Ovary (tissue), 9 donors: Measurements from ENCODE around the gene LANCL1. TPM values are rescaled to one million over a fixed set of nuclear protein-coding genes. Genes with fewer than 3 reads are reported as not detected.

ENCODE experiments used
- DNase-seq, 5 donors: peaks; one replicate each; pipeline ENCODE4 v3.0.0-alpha.2; 2019 to 2020
- H3K27ac ChIP-seq, 2 donors: fragments of 200-600 bp; one replicate each; pipeline versions ENCODE4 v1.5.1 to v1.8.0; 2019 to 2022
- H3K27me3 ChIP-seq: fragments of 200-600 bp; one replicate; pipeline ENCODE4 v1.8.0; 2022
- H3K36me3 ChIP-seq: fragments of 200-600 bp; sonication (generic); one replicate; pipeline ENCODE4 v1.5.1; 2019
- H3K4me1 ChIP-seq: one replicate; pipeline ENCODE4 v1.8.1; 2013; ENCODE audit warnings: mild to moderate bottlenecking, moderate library complexity; ENCODE audit not compliant: insufficient read depth
- H3K4me3 ChIP-seq: fragments of 200-600 bp; sonication (generic); one replicate; pipeline ENCODE4 v1.5.1; 2017
- H3K9me3 ChIP-seq, 2 donors: fragments of 200-600 bp in 1 of 2; sonication (generic) in 1 of 2; one replicate each; pipeline versions ENCODE4 v1.5.1 to v1.8.1; 2013 to 2019; ENCODE audit warnings: mild to moderate bottlenecking in 1 of 2, moderate library complexity in 1 of 2
- CTCF ChIP-seq, 3 donors: fragments of 450-650 bp in 2 of 3; fragments of 200-600 bp in 1 of 3; IDR thresholded peaks; one replicate each; pipeline versions ENCODE4 v1.5.1 to v1.8.0; 2016 to 2022; ENCODE audit warnings: antibody characterized with exemption in 3 of 3, mild to moderate bottlenecking in 1 of 3
- EP300 ChIP-seq: sonication (generic); formaldehyde crosslinking; IDR thresholded peaks from one replicate; pipeline ENCODE4 v1.6.1; 2017; ENCODE audit warnings: antibody characterized with exemption
- POLR2A ChIP-seq: fragments of 450-650 bp; IDR thresholded peaks from one replicate; pipeline ENCODE4 v1.6.1; 2017; ENCODE audit warnings: antibody characterized with exemption, mild to moderate bottlenecking, moderate library complexity
- WGBS, 3 donors: extraction: QIAGEN DNeasy Blood & Tissue Kit in 1 of 3; methylation state at CpG; one replicate each; pipeline versions ENCODE4 v1.1.5 to v1.1.7; 2013 to 2017; 5-methylcytosine and 5-hydroxymethylcytosine counted together
- intact Hi-C, 4 donors: fragments of 100-400 bp; cut with DNase I; formaldehyde crosslinking; loops; one replicate each; pipeline versions ENCODE4 v1.11.0 to v1.15.1; 2022 to 2023
- polyA plus RNA-seq, 2 donors: library from polyadenylated mRNA; stranded (reverse); fragments of 200-250 nt in 1 of 2; fragments of 350-450 nt in 1 of 2; fragmentation: Illumina TruSeq in 1 of 2; extraction: RNeasy Lipid Tissue Mini Kit (QIAGEN cat#74804) in 1 of 2; gene quantifications; one replicate each; pipeline ENCODE4 v1.2.3, GENCODE V29; 2013 to 2014
- total RNA-seq, 7 donors: library from RNA; depleted of rRNA in 2 of 7; stranded (reverse); fragments of >200 nt in 2 of 7; fragmentation: NEBNext Ultra II Directional in 3 of 7; extraction: Animal tissue kit (Norgen Biotek cat#: 25700) in 3 of 7; gene quantifications; one replicate each; pipeline versions ENCODE4 v1.1.0 to v1.2.4, GENCODE V29; 2016 to 2023
- donor health status: DM: no; HTN: no; CAD: no; lungs with moderate emphysema.
- donor health status: DM: no; HTN: no; CAD: no.
- donor health status: Bipolar disorder and iron deficiency.
- donor health status: DM: yes; HTN: yes; CAD: no.
- donor health status: DM: no; HTN: no; CAD: no.
- donor health status: DM: yes; HTN: yes; CAD: no.

The LANCL1 gene
- total and polyA plus RNA-seq, 9 donors = 21.6 to 44.7 (median 39.7) TPM

GRCh38 chr2:210460322-210461227 lies 16.0 kb downstream of the LANCL1 start:
- Histone ChIP-seq H3K27me3 (no peaks in the 10 kb centered on the region), H3K36me3 (no peaks in the 10 kb centered on the region), H3K4me3 (no peak overlapping the region), H3K27ac (no peak overlapping the region), H3K9me3 (no peaks in the 10 kb centered on the region), H3K4me1 (peaks cover 3% of the 10 kb centered on the region)
- WGBS, 3 donors = 85 to 91% (median 86%) methylated on average over 3 of the region's 3 CpGs
- intact Hi-C loops = no loop called here
- no peak for TF ChIP-seq POLR2A
- TF ChIP-seq EP300 = no peak
- no peak for TF ChIP-seq CTCF (IDR thresholded peaks at IDR 0.05)
- no peak for DNase-seq

- Histone ChIP-seq H3K27me3 (no peaks in the 10 kb centered on the region), H3K36me3 (no peaks in the 10 kb centered on the region), H3K27ac (no peak overlapping the region), H3K4me1 (peaks cover 3% of the 10 kb centered on the region), H3K4me3 (no peak overlapping the region), H3K9me3 (no peaks in the 10 kb centered on the region)
- no peak for TF ChIP-seq CTCF (IDR thresholded peaks at IDR 0.05)
- no peak for TF ChIP-seq POLR2A
- no peak for TF ChIP-seq EP300
- DNase-seq = no peak
- intact Hi-C loops = no loop called here
- WGBS, 3 donors = 83 to 94% (median 93%) methylated on average over 5 of the region's 5 CpGs
These were observed 16.7 kb downstream of the LANCL1 start for GRCh38 chr2:210459880-210460279.

GRCh38 chr2:210459407-210459806 lies 17.2 kb downstream of the LANCL1 start:
- Histone ChIP-seq H3K27me3 (no peaks in the 10 kb centered on the region), H3K4me1 (peaks cover 3% of the 10 kb centered on the region), H3K4me3 (no peak overlapping the region), H3K27ac (no peak overlapping the region), H3K36me3 (no peaks in the 10 kb centered on the region), H3K9me3 (no peaks in the 10 kb centered on the region)
- intact Hi-C loops = no loop called here
- no peak for DNase-seq
- no peak for TF ChIP-seq EP300
- no peak for TF ChIP-seq CTCF (IDR thresholded peaks at IDR 0.05)
- no peak for TF ChIP-seq POLR2A
- WGBS, 3 donors = 84 to 96% (median 94%) methylated on average over 3 of the region's 3 CpGs

GRCh38 chr2:210458395-210458794 lies 18.2 kb downstream of the LANCL1 start:
- intact Hi-C loops = no loop called here
- no peaks in the 10 kb centered on the region for H3K36me3 ChIP-seq
- peaks cover 3% of the 10 kb centered on the region for H3K4me1 ChIP-seq
- H3K27ac ChIP-seq = no peak overlapping the region
- H3K27me3 ChIP-seq = no peaks in the 10 kb centered on the region
- DNase-seq = no peak
- TF ChIP-seq EP300 = no peak
- no peak for TF ChIP-seq POLR2A
- no peak for TF ChIP-seq CTCF (IDR thresholded peaks at IDR 0.05)
- 96 to 97% (median 96%) methylated on average over 4 of the region's 4 CpGs for WGBS, 3 donors
- no peaks in the 10 kb centered on the region for H3K9me3 ChIP-seq
- no peak overlapping the region for H3K4me3 ChIP-seq
